GM12891 (cell line): ENCODE measurements around the gene RAB2B.

Experiments used
- PAX5 ChIP-seq: IDR thresholded peaks from 2 replicates; pipeline ENCODE4 v1.6.1; 2011; ENCODE audit warnings: low read length, moderate library complexity, mild to moderate bottlenecking; ENCODE audit not compliant: insufficient read depth, severe bottlenecking
- POLR2A ChIP-seq: IDR thresholded peaks from 2 replicates; pipeline ENCODE4 v1.6.1; 2011; ENCODE audit warnings: low read depth, low read length, control low read depth
- POLR2AphosphoS5 ChIP-seq: IDR thresholded peaks from 2 replicates; pipeline ENCODE4 v1.6.1; 2011; ENCODE audit warnings: low read depth, low read length, control low read depth
- POU2F2 ChIP-seq: IDR thresholded peaks from 2 replicates; pipeline ENCODE4 v1.6.1; 2011; ENCODE audit warnings: low read depth, mild to moderate bottlenecking, control low read depth, low read length, moderate library complexity
- SPI1 ChIP-seq: IDR thresholded peaks from 2 replicates; pipeline ENCODE4 v1.6.1; 2011; ENCODE audit warnings: low read depth, low read length, control low read depth
- TAF1 ChIP-seq: IDR thresholded peaks from 2 replicates; pipeline ENCODE4 v1.6.1; 2011; ENCODE audit warnings: low read depth, low read length, control low read depth

DNA sequence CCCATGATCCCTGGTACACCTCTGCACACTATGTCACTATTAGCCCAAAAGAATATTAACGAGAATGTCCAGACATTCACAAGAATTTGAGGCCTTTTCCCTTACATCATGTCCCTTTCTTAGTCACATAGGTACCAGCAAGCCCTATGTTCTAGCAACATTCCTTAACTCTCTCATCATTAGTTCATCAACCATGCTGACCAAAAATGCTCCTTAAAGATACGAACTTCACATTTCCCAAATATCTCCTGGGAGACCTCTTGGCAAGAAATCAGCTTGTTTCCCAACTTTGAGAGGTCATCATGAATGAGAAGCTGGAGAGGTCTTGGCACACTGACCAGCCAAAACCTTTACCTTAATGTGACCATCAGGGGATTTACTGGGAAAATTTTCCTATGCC lies 44.7 kb upstream of the RAB2B start:
- TF ChIP-seq POLR2A (no peak), SPI1 (no peak), POLR2AphosphoS5 (no peak), TAF1 (no peak), POU2F2 (no peak), PAX5 (no peak)
